K562 (cell line): ENCODE measurements around the gene PRSS27. TPM values are rescaled to one million over a fixed set of nuclear protein-coding genes. Genes with fewer than 3 reads are reported as not detected.
A peak's percentile ranks its signal among the peaks of the same experiment; 100 is the strongest.

Experiments used
- MCM5 ChIP-seq: fragments of 450-650 bp; IDR thresholded peaks from 2 replicates; pipeline ENCODE4 v1.6.1; 2016; ENCODE audit warnings: low read depth
- NCOA1 ChIP-seq: fragments of 450-650 bp; IDR thresholded peaks from 2 replicates; pipeline ENCODE4 v1.6.1; 2016; ENCODE audit warnings: low read depth
- NCOR1 ChIP-seq: fragments of 450-650 bp; IDR thresholded peaks from 2 replicates; pipeline ENCODE4 v1.6.1; 2016; ENCODE audit warnings: mild to moderate bottlenecking, moderate library complexity
- NELFE ChIP-seq: IDR thresholded peaks from 2 replicates; pipeline ENCODE4 v1.6.1; 2011; ENCODE audit warnings: mild to moderate bottlenecking; ENCODE audit not compliant: insufficient read depth, insufficient read length
- PTRF ChIP-seq: fragments of 450-650 bp; IDR thresholded peaks from 2 replicates; pipeline ENCODE4 v1.6.1; 2016; ENCODE audit warnings: mild to moderate bottlenecking, missing genetic modification characterization, missing compliant biosample characterization
- RAD21 ChIP-seq, 2 experiments: fragments of 250-450 bp in 1 of 2; fragments of 450-650 bp in 1 of 2; sonication (Bioruptor Pico) in 1 of 2; formaldehyde crosslinking in 1 of 2; IDR thresholded peaks in 1 of 2; conservative IDR thresholded peaks in 1 of 2; 2 replicates each; pipeline versions ENCODE4 v1.4.0 to v1.8.0; 2020 to 2022; ENCODE audit warnings: mild to moderate bottlenecking in 2 of 2, moderate library complexity in 1 of 2
- RBM14 ChIP-seq: fragments of 200-400 bp; formaldehyde crosslinking; IDR thresholded peaks from 2 replicates; pipeline ENCODE4 v1.6.1; 2018; ENCODE audit warnings: low read depth, mild to moderate bottlenecking, low read length, moderate library complexity, borderline replicate concordance; ENCODE audit not compliant: insufficient read depth
- RBM22 ChIP-seq: fragments of 200-400 bp; formaldehyde crosslinking; IDR thresholded peaks from 2 replicates; pipeline ENCODE4 v1.6.1; 2018; ENCODE audit warnings: low read length, low read depth; ENCODE audit not compliant: poor library complexity, severe bottlenecking
- TGIF2 ChIP-seq: sonication (generic); formaldehyde crosslinking; IDR thresholded peaks from 2 replicates; pipeline ENCODE4 v1.8.1; 2022; ENCODE audit warnings: mild to moderate bottlenecking, missing genetic modification reagents, moderate library complexity
- ZNF212 ChIP-seq: fragments of 450-650 bp; formaldehyde crosslinking; IDR thresholded peaks from 2 replicates; pipeline ENCODE4 v1.4.0; 2020; ENCODE audit warnings: mild to moderate bottlenecking
- ZNF324 ChIP-seq: fragments of 250-450 bp; sonication (Bioruptor Pico); IDR thresholded peaks from 2 replicates; pipeline ENCODE4 v1.4.0; 2020; ENCODE audit warnings: mild to moderate bottlenecking
- polyA plus RNA-seq, 8 experiments: library from polyadenylated mRNA; depleted of rRNA in 4 of 8; stranded (reverse) in 5 of 8; unstranded in 3 of 8; fragments of >200 nt; fragmentation: Nextera tagmentation in 2 of 8; fragmentation: Illumina TruSeq in 1 of 8; extraction: Ambion mirVana in 2 of 8; extraction: Trizol in 1 of 8; gene quantifications; 2 replicates each; pipeline versions ENCODE4 v1.2.1 to v1.2.3, GENCODE V29; 2011 to 2014; ENCODE audit warnings: inconsistent platforms in 1 of 8, missing spikeins in 1 of 8
- total RNA-seq, 7 experiments: library from RNA; depleted of rRNA in 6 of 7; stranded (reverse); fragments of >200 nt in 6 of 7; fragmentation: Illumina TruSeq in 2 of 7; extraction: Trizol in 2 of 7; gene quantifications; 2 replicates each; pipeline versions ENCODE4 v1.2.1 to v1.2.3, GENCODE V29; 2011 to 2021; ENCODE audit warnings: low replicate concordance in 1 of 7
- TF ChIP-seq, protein P1 (sequence below): fragments of 450-650 bp; conservative IDR thresholded peaks from 2 replicates; pipeline ENCODE4 v1.6.1; 2016; ENCODE audit warnings: missing genetic modification characterization, low read depth, mild to moderate bottlenecking, missing compliant biosample characterization, moderate library complexity
- TF ChIP-seq, protein P2 (sequence below): sonication (generic); formaldehyde crosslinking; IDR thresholded peaks from 2 replicates; pipeline ENCODE4 v1.8.0; 2023; ENCODE audit warnings: mild to moderate bottlenecking, missing genetic modification reagents
- TF ChIP-seq, protein P3 (sequence below), 2 experiments: fragments of 450-650 bp; conservative IDR thresholded peaks; 2 replicates each; pipeline ENCODE4 v1.6.1; 2017; ENCODE audit warnings: mild to moderate bottlenecking in 2 of 2, moderate library complexity in 2 of 2
- TF ChIP-seq, protein P4 (sequence below), 2 experiments: IDR thresholded peaks in 1 of 2; conservative IDR thresholded peaks in 1 of 2; 2 replicates each; pipeline ENCODE4 v1.6.1; 2016; ENCODE audit warnings: low read depth in 2 of 2, mild to moderate bottlenecking in 1 of 2, missing compliant biosample characterization in 1 of 2, missing genetic modification characterization in 1 of 2, moderate library complexity in 1 of 2

PRSS27 gene
- total and polyA plus RNA-seq, 9 of the 15 experiments (the other 6 are each of a cell fraction or from before 2014, with no cell fraction given) = 0.09 to 0.20 (median 0.17) TPM; not detected in 5

DNA sequence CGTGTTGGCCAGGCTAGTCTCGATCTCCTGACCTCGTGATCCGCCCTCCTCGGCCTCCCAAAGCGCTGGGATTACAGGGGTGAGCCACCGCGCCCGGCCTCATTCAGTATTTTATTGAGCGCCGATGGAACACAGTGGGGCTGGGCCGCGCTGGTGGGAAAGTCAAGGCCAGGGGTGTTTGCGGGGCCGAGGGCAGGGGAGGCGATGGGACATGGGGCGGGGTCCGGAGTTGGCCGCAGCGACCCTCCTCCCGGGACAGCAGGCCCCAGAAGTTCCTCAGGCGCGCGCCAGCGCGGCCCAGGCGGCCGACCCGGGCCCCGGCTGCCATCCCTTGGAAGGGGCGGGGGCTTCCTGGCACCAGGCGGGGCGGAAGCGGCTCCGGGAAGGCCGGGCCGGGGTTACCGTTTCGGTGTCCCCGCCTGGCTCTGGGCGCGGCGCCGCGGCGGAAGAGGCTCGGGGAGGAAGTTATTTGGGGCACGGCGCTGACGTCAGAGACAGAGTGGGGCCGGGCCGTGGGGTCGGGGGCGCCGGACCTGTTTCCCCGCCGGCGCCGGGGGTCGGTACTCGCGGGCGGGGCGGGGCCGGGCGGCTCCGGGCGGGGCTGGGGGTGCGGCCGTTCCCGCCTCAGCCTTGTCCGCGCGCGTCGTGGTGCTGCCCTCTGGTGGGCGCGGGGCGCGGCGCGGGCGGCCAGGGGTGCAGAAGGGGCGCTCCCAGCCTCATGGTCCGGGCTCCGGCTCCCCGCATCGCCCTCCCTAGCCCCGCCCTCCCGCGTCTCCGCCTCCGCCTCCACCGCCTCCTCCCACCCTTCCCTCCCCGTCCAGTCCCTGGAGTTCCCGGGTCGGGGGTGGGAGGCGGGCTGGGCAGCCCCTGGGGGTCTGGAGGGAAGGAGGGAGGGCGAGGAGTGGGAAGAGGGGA lies 952 bp upstream of the PRSS27 start (continued):
- TF ChIP-seq, protein P1, sequence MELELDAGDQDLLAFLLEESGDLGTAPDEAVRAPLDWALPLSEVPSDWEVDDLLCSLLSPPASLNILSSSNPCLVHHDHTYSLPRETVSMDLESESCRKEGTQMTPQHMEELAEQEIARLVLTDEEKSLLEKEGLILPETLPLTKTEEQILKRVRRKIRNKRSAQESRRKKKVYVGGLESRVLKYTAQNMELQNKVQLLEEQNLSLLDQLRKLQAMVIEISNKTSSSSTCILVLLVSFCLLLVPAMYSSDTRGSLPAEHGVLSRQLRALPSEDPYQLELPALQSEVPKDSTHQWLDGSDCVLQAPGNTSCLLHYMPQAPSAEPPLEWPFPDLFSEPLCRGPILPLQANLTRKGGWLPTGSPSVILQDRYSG (tag) = no peak
- no peak for TF ChIP-seq PTRF (tag)
- TF ChIP-seq, protein P2, sequence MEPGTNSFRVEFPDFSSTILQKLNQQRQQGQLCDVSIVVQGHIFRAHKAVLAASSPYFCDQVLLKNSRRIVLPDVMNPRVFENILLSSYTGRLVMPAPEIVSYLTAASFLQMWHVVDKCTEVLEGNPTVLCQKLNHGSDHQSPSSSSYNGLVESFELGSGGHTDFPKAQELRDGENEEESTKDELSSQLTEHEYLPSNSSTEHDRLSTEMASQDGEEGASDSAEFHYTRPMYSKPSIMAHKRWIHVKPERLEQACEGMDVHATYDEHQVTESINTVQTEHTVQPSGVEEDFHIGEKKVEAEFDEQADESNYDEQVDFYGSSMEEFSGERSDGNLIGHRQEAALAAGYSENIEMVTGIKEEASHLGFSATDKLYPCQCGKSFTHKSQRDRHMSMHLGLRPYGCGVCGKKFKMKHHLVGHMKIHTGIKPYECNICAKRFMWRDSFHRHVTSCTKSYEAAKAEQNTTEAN (CRISPR knock-in tag) = no peak
- TF ChIP-seq, protein P3, sequence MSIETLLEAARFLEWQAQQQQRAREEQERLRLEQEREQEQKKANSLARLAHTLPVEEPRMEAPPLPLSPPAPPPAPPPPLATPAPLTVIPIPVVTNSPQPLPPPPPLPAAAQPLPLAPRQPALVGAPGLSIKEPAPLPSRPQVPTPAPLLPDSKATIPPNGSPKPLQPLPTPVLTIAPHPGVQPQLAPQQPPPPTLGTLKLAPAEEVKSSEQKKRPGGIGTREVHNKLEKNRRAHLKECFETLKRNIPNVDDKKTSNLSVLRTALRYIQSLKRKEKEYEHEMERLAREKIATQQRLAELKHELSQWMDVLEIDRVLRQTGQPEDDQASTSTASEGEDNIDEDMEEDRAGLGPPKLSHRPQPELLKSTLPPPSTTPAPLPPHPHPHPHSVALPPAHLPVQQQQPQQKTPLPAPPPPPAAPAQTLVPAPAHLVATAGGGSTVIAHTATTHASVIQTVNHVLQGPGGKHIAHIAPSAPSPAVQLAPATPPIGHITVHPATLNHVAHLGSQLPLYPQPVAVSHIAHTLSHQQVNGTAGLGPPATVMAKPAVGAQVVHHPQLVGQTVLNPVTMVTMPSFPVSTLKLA (conservative IDR thresholded peaks at IDR 0.05) = peak in 1 of 2 experiments; percentile 11; a peak in 2 of 4 replicates
- TF ChIP-seq NCOA1 = peak; percentile 94
- TF ChIP-seq MCM5 = no peak
- peak in 1 of 2 experiments; percentile 35; a peak in 2 of 4 replicates for TF ChIP-seq RAD21 (CRISPR knock-in tag; conservative IDR thresholded peaks at IDR 0.05 in 1 of 2, IDR thresholded peaks at IDR 0.05 in 1 of 2)
- no peak for TF ChIP-seq TGIF2
- no peak for TF ChIP-seq RBM14
- TF ChIP-seq ZNF324 = no peak
- TF ChIP-seq ZNF212 (CRISPR knock-in tag) = no peak
- no peak for TF ChIP-seq RBM22
- TF ChIP-seq NELFE = no peak
- TF ChIP-seq, protein P4, sequence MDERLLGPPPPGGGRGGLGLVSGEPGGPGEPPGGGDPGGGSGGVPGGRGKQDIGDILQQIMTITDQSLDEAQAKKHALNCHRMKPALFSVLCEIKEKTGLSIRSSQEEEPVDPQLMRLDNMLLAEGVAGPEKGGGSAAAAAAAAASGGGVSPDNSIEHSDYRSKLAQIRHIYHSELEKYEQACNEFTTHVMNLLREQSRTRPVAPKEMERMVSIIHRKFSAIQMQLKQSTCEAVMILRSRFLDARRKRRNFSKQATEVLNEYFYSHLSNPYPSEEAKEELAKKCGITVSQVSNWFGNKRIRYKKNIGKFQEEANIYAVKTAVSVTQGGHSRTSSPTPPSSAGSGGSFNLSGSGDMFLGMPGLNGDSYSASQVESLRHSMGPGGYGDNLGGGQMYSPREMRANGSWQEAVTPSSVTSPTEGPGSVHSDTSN (CRISPR knock-in tag; IDR thresholded peaks at IDR 0.05; ENCODE audit: low read depth) = no peak
- TF ChIP-seq, protein P4 (tag; conservative IDR thresholded peaks at IDR 0.05; ENCODE audit: low read depth) = no peak
- TF ChIP-seq NCOR1 = no peak; the same call in 1 of the 2 replicates
